ENCODE results near the gene NTNG2.

The NTNG2 gene

DNA sequence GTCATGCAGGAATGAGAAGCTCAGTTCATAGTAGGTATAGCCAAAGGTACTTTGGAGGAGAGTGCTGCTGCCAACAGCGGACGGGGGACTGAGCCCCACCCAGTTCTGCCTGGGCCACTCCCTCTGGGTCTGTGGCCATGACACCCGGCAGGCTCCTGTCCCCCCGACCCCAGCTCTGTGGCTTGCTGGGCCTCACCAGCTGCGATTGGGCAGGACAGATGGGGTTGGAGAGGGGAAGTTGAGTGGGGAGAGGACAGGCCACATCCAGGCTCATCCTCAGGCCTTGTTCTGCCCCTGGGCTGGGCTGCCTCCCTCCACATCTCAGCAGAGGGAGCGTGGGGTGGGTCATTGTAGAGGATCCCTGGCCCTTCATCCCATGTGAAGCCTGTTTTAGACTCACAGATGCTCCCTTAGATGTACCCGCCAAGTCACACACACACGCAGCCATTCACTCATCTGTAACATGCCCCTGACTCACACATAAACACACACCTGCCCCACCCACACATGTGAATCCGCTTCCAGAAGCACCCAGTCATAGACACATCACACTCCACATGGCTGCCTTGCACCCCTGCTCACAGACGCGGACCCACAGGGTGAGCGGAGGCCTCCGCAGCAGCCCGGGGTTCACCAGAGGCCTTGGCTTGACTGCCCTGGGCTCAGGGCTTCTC is 48.8 kb downstream of the NTNG2 start:
- no peak for FAIRE-seq
- no peak for TF ChIP-seq POLR2A (IDR thresholded peaks at IDR 0.05; ENCODE audit: low read depth, low read length)
- DNase-seq (ENCODE audit: insufficient read length, low spot score): peak; percentile 48

DNA sequence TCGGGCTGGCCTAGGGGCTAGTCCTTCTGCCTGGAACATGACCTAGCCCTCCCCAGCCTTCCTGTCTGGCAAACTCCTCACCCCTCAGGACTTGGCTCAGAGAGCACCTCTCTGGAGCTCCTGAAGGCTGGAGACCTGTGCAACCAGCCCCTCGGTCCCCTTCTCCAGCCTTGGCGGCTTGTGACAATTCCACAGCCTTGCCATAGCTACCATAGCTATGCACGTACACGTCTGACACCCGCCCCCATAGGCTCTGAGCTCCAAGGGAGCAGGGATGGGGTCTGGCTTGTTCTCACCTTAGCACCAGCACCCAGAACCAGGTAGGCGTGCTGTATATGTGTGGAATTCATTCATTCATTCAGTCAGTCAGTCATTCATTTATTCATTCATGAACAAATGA is 49.7 kb downstream of the NTNG2 start:
- no peak for TF ChIP-seq POLR2A (IDR thresholded peaks at IDR 0.05; ENCODE audit: low read depth, low read length)
- DNase-seq (ENCODE audit: insufficient read length, low spot score) (no peak), FAIRE-seq (no peak)

DNA sequence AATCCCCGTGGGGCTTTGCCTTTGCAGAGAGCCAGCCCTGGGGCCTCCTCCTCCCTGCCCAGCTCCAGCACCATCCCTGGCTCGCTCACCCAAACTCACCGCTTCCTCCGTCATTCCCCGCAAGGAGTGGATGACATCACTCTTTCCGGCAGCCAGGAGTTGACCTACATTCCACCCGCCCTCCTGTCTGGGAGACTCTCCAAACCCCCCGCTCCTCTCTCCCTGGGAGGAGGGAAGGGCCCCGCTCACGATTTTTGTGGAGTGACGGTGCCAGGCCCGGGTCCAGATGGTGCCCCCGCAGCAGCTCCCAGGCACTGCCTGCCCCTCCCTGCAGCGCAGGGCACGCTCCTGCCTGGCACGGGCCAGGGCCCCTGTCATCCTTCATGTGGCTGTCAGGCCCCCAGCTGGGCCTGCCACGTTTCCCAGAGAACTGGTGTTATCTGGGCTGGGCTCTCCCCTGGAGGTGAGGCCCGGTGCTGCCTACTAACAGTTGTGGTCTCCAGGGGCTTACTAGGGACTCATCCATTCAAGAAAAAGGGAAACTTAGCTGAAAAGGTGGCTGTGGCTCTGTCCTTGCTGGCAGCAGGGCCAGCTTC is 52.3 kb downstream of the NTNG2 start:
- no peak for TF ChIP-seq POLR2A (IDR thresholded peaks at IDR 0.05; ENCODE audit: low read depth, low read length)
- peak; percentile 100 for DNase-seq (ENCODE audit: insufficient read length, low spot score)
- peak; percentile 93 for FAIRE-seq

DNA sequence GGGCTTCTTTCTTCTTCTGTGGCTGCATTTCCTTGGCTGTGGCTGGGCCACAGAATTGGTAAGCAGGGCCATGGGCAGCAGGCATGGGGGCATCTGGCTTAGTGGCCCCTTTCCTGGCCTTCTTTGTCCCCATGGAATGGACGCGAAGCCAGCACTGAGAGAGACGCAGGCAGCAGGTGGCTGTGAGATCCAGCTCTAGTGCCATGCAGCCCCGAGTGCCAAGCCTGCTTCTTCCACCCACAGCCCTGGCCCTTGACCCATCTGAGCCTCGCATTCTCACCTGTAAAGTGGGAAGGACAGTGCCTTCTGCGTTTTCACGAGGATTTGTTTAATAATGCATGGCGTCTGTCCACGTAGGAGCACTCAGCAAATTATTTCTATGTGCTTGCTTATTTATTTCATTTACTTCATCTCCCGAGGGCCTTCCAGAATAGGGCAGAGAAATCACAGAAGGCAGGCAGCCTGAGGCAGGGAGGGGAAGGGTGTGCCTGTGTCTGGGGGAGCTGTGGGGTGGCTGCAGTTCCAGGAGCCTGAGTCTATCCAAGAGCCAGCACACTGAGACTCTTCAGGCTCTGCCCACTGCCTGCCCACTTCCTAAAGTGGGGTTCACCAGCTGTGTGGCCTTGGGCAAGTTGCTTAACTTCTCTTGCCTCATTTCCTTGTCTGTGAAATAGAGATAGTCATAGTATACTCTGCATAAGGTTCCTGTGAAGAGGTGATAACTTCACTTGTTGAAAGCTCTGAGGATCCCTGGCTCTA is 55.2 kb downstream of the NTNG2 start:
- DNase-seq (ENCODE audit: insufficient read length, low spot score): no peak
- no peak for FAIRE-seq
- TF ChIP-seq POLR2A (IDR thresholded peaks at IDR 0.05; ENCODE audit: low read depth, low read length): no peak

DNA sequence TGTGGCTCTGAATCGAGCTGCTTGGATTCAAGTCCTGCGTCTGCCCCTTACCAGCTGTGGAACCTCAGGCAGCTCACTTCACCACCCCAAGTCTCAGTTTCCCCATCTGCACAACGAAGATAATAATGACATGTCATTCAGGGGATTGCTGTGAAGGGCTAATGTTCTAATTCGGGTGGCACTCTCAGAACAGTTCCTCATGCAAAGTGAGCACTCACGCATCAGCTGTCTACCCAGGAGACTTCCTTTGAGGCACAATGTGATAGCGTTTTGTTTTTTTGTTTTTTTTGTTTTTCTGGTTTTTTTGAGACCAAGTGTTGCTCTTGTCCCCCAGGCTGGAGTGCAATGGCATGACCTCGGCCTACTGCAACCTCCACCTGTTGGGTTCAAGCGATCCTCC is 56.4 kb downstream of the NTNG2 start:
- FAIRE-seq (no peak), DNase-seq (ENCODE audit: insufficient read length, low spot score) (no peak)
- TF ChIP-seq POLR2A (IDR thresholded peaks at IDR 0.05; ENCODE audit: low read depth, low read length): no peak

DNA sequence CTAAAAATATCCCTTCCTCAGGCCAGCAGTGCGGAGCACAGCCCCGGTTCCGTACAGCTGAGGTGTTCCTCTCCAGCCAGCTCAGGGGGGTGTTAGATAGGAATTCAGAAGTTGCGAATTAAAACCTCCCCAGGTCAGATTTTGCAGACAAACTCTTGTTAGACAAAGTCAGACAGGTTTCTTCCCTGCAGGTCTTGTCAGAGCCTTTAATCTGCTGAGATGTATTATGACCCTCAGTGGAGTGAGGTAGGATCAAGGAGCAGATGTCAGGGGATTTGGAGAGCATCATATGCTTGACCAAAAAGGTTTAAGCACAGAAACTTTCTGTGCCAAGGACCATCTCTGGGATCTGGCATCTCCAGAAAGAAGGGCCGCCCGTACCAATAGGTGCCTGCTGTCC is 60.1 kb downstream of the NTNG2 start:
- no peak for DNase-seq (ENCODE audit: insufficient read length, low spot score)
- no peak for TF ChIP-seq POLR2A (IDR thresholded peaks at IDR 0.05; ENCODE audit: low read depth, low read length)
- no peak for FAIRE-seq

DNA sequence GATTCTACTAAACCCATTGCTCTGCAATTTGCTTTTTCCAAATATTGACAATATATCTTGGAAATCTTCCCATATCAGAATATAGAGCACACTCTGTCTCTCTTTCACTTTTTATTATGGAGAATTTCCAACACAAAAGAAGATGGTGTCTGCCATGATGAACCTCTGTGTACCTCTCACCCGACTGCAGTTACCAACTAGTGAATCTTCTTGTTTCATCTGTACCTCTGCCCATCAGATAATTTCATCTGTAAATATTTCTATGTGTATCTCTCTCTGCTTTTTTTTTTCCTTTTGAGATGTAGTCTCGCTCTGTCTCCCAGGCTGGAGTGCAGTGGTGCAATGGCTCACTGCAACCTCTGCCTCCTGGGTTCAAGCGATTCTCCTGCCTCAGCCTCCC is 62.8 kb downstream of the NTNG2 start:
- no peak for FAIRE-seq
- DNase-seq (ENCODE audit: insufficient read length, low spot score): no peak
- no peak for TF ChIP-seq POLR2A (IDR thresholded peaks at IDR 0.05; ENCODE audit: low read depth, low read length)

DNA sequence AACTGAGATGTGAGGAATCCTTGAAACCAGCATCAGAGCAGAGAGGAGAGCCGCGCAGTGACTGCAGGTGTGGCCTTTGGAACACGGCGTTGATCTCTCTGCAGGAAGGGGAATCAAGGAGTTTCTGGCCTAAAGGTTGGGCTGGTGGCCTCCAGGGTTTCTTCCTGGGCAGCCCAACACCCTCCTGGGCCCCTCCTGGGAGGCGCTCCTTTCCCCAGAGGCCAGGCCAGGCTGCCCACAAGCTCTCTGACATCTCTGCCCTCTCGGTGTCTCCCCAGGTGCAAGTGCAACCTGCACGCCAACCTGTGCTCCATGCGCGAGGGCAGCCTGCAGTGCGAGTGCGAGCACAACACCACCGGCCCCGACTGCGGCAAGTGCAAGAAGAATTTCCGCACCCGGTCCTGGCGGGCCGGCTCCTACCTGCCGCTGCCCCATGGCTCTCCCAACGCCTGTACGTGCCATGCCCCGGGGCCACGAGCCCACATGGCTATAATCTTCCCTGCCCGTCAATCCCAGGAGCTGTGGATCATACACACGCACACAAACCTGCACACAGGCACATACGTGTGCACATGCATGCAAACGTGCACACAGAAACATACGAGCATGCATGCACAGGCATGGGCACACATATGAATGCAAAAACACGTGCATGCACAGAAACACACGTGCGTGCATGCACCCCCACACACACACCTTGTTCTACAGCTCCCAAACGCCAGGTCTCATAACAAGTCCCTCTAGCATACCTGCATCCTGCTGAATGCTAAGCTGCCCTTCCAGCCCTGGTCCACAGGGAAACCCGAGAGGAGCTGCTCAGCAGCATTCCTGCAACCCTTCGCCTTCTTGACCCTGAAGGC is 64.9 kb downstream of the NTNG2 start:
- no peak for FAIRE-seq
- no peak for TF ChIP-seq POLR2A (IDR thresholded peaks at IDR 0.05; ENCODE audit: low read depth, low read length)
- DNase-seq (ENCODE audit: insufficient read length, low spot score): no peak

DNA sequence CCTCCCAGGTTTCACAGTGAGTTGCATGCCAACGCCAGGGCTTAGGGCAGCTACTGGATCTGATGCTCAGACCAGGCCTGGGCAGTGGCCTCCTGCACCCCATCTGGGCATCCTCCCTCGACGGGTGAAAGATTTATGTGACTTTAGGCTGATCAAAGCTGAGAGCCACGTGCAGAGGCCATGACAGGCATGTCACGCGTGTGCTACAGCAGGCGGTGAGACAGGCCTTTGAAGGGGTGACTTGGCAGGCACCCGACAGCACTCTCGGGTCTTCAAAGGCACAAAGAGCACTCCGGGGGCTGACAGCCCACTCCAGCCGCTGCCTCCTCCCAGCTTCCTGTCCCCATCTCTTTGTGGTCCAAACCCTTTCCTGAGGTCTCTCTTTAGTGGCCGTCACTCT is 66.2 kb downstream of the NTNG2 start:
- TF ChIP-seq POLR2A (IDR thresholded peaks at IDR 0.05; ENCODE audit: low read depth, low read length): no peak
- FAIRE-seq (no peak), DNase-seq (ENCODE audit: insufficient read length, low spot score) (no peak)

DNA sequence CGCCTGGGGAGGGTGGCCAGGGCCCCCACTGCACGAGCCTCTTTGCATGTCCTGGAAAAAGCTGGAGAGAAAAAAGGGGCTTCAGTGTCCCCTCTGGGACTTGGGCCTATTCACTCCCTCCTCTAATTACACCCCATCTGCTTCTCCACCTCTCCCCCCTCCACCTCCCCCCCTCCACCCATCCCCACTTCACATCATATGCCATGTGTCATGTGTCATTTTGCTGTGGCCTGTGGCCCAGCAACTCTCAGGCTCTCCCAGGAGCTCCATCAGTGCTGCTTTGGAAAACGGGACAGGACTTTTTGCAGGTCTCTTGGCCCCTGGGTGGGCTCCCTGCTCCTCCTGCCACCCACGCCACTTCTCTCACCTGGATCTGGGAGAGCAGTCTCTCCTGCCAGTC is 68.7 kb downstream of the NTNG2 start:
- FAIRE-seq (no peak), DNase-seq (ENCODE audit: insufficient read length, low spot score) (no peak)
- TF ChIP-seq POLR2A (IDR thresholded peaks at IDR 0.05; ENCODE audit: low read depth, low read length): no peak

DNA sequence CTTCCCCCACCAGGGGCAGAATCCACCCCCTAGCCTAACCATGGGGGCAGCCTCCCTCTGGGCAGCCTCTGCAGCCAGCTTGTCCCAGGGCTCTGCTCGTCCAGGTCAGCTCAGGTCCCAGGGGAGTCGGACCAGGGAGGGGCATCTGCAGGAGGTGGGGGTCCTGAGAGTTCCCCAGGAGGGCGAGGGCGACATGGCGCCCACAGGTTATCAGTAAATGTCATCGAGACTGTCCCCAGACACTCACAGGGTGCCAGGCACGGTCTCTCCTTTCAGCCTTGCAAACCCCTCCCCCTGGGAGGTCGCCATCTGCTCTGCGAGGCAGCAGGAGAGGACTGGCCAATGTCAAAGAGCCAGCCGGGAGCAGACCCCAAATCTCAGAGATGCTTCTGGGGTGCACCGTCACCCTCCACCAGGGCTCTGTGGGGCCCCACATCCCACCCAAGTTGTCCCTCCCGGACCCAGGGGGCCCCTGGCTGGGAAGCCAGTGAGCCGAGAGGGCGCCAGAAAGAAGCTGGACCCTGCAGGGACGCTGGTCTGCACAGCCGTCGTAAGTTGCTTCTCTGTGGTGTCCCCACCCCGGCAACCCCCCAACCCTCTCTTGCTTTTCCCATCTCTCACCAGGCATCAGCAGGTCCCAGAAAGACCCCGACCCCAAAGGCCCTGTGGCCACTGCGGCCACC is 69.3 kb downstream of the NTNG2 start:
- no peak for TF ChIP-seq POLR2A (IDR thresholded peaks at IDR 0.05; ENCODE audit: low read depth, low read length)
- FAIRE-seq (no peak), DNase-seq (ENCODE audit: insufficient read length, low spot score) (no peak)

DNA sequence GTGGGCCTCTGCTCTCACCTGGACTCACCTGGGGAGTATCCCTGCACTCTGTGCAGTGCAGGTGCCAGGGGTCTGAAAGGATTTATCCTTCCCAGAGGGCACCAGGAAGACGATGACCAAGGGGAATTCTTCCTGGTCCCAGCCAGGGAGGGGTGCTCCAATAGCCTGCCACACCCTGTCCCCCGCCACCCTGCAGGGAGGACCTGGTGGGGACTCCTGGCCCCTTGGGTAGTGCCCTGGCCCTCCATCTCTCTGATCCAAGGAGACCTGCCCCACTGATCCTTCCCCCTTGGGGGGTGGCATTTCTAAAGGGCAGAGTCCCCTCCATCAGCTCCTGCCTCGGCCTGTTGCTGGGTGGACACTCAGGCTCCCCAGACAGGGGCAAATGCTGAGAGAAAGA is 70.7 kb downstream of the NTNG2 start:
- DNase-seq (ENCODE audit: insufficient read length, low spot score) (no peak), FAIRE-seq (no peak)
- TF ChIP-seq POLR2A (IDR thresholded peaks at IDR 0.05; ENCODE audit: low read depth, low read length): no peak

DNA sequence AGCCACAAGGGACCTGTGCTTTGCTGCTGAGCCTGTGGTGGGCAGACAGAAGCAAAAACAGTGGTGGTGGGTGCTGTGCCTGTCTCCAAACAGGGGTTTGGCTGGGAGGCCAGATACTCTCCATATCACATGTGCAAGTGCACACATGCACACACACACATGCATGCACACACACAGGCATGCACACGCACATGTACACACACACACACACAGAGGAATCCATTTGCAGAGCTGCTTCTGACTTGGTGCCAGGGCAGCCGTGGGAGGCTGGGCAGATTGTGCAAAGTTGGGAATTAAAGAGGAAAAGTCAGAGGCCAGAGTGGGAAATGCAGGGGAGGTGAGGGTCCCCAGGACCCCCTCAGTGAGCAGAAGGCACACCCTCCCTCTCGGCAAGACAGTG is 71.3 kb downstream of the NTNG2 start:
- FAIRE-seq (no peak), DNase-seq (ENCODE audit: insufficient read length, low spot score) (no peak)
- no peak for TF ChIP-seq POLR2A (IDR thresholded peaks at IDR 0.05; ENCODE audit: low read depth, low read length)
